Measurements from ENCODE around the gene CDH22.

CDH22 gene

GRCh38 chr20:46308258-46309157 lies at the start of gene CDH22:
Gene CDH22 (minus strand): TSS chr20:46308498. CDS start chr20:46251294, 57,204 bp downstream.
- DNase-seq, result peak; percentile 65 to 78

- DNase-seq, result peak in 1 of 2 experiments; percentile 21
Observed at GRCh38 chr20:46357030-46357514, 48.8 kb upstream of the CDH22 start.

GRCh38 chr20:46356195-46357029 lies 48.1 kb upstream of the CDH22 start:
- DNase-seq, result no peak

- DNase-seq, result no peak
Observed at GRCh38 chr20:46355778-46356177, 47.5 kb upstream of the CDH22 start.

- no peak for DNase-seq
Observed at GRCh38 chr20:46354920-46355654, 46.8 kb upstream of the CDH22 start.

- DNase-seq, result no peak
Observed at GRCh38 chr20:46354207-46354555, 45.9 kb upstream of the CDH22 start.

- DNase-seq, result peak; percentile 15 to 49
Observed at GRCh38 chr20:46353500-46354206, 45.4 kb upstream of the CDH22 start.

- no peak for DNase-seq
Observed at GRCh38 chr20:46352370-46352938, 44.2 kb upstream of the CDH22 start.

- no peak for DNase-seq
Observed at GRCh38 chr20:46351357-46352058, 43.2 kb upstream of the CDH22 start.

GRCh38 chr20:46350986-46351267 lies 42.6 kb upstream of the CDH22 start:
- no peak for DNase-seq

GRCh38 chr20:46350201-46350985 lies 42.1 kb upstream of the CDH22 start:
- no peak for DNase-seq

GRCh38 chr20:46349742-46350056 lies 41.4 kb upstream of the CDH22 start:
- no peak for DNase-seq

- DNase-seq, result peak; percentile 62 to 76
Observed at GRCh38 chr20:46349035-46349741, 40.9 kb upstream of the CDH22 start.

- DNase-seq, result peak; percentile 74
Observed at GRCh38 chr20:46347841-46348803, 39.8 kb upstream of the CDH22 start.

GRCh38 chr20:46346770-46347169 lies 38.5 kb upstream of the CDH22 start:
- DNase-seq, result no peak

- DNase-seq, result no peak
Observed at GRCh38 chr20:46344488-46345162, 36.3 kb upstream of the CDH22 start.

GRCh38 chr20:46343975-46344357 lies 35.7 kb upstream of the CDH22 start:
- DNase-seq, result no peak

GRCh38 chr20:46343348-46343974 lies 35.2 kb upstream of the CDH22 start:
- DNase-seq, result peak; percentile 79 to 94
